WI38 (cell line): ENCODE results near the gene SLC44A4.
"Not testable (repeated sequence)": the region's sequence is repeated elsewhere in the genome, so short reads cannot be mapped to it uniquely, and the experiment has no call there.

ENCODE experiments used
- H3K4me3 ChIP-seq: 2 replicates; pipeline ENCODE4 v1.5.1; 2011; ENCODE audit warnings: low read depth, mild to moderate bottlenecking, control low read depth, low read length
- CTCF ChIP-seq: IDR thresholded peaks from 2 replicates; pipeline ENCODE4 v1.5.1; 2012; ENCODE audit warnings: low read depth, mild to moderate bottlenecking, control low read depth, low read length

SLC44A4 gene

GRCh38 chr6:31829633-31830283 lies 49.0 kb downstream of the SLC44A4 start:
- peak; percentile 5; the same call in 1 of the 2 replicates for TF ChIP-seq CTCF
- peak overlapping the region; percentile 75 for H3K4me3 ChIP-seq

- no peak for TF ChIP-seq CTCF
- H3K4me3 ChIP-seq, result peak within 1 kb of the TSS; percentile 77
Measured at GRCh38 chr6:31827286-31828079, 51.3 kb downstream of the SLC44A4 start, which contains the start of gene HSPA1B. Gene HSPA1B (plus strand): TSS chr6:31827738. CDS start chr6:31827951, 213 bp downstream.

GRCh38 chr6:31826793-31827285 lies 52.0 kb downstream of the SLC44A4 start:
- H3K4me3 ChIP-seq, result peak overlapping the region; percentile 77
- no peak for TF ChIP-seq CTCF

- TF ChIP-seq CTCF, result no peak
- no peak overlapping the region for H3K4me3 ChIP-seq
Measured at GRCh38 chr6:31825553-31825952, 53.2 kb downstream of the SLC44A4 start.

GRCh38 chr6:31823592-31824196 lies 55.1 kb downstream of the SLC44A4 start:
- H3K4me3 ChIP-seq, result not testable (repeated sequence)

- no peak for TF ChIP-seq CTCF
- H3K4me3 ChIP-seq, result peak overlapping the region; percentile 61
Measured at GRCh38 chr6:31822036-31822821, 56.6 kb downstream of the SLC44A4 start.
